Panc1 (cell line): Measurements from ENCODE around the gene TNRC6C.

Experiments
- CTCF ChIP-seq: fragments of 450-650 bp; IDR thresholded peaks from 2 replicates; pipeline ENCODE4 v1.5.1; 2017; ENCODE audit warnings: mild to moderate bottlenecking
- POLR2AphosphoS5 ChIP-seq: IDR thresholded peaks from 2 replicates; pipeline ENCODE4 v1.6.1; 2012; ENCODE audit warnings: mild to moderate bottlenecking, low read depth, low read length, moderate library complexity
- SIN3A ChIP-seq: IDR thresholded peaks from 2 replicates; pipeline ENCODE4 v1.6.1; 2012; ENCODE audit warnings: low read depth, mild to moderate bottlenecking, low read length, moderate library complexity, borderline replicate concordance; ENCODE audit not compliant: insufficient read depth
- TCF7L2 ChIP-seq: IDR thresholded peaks from 2 replicates; pipeline ENCODE4 v1.6.1; 2011; ENCODE audit warnings: mild to moderate bottlenecking, low read depth, low read length, inconsistent platforms
- TF ChIP-seq, protein P1 (sequence below), 2 experiments: IDR thresholded peaks; 2 replicates each; pipeline ENCODE4 v1.6.1; 2011 to 2012; ENCODE audit warnings: low read depth in 2 of 2, control low read depth in 1 of 2, low read length in 1 of 2, mild to moderate bottlenecking in 1 of 2, moderate library complexity in 1 of 2; ENCODE audit not compliant: insufficient read depth in 1 of 2

DNA sequence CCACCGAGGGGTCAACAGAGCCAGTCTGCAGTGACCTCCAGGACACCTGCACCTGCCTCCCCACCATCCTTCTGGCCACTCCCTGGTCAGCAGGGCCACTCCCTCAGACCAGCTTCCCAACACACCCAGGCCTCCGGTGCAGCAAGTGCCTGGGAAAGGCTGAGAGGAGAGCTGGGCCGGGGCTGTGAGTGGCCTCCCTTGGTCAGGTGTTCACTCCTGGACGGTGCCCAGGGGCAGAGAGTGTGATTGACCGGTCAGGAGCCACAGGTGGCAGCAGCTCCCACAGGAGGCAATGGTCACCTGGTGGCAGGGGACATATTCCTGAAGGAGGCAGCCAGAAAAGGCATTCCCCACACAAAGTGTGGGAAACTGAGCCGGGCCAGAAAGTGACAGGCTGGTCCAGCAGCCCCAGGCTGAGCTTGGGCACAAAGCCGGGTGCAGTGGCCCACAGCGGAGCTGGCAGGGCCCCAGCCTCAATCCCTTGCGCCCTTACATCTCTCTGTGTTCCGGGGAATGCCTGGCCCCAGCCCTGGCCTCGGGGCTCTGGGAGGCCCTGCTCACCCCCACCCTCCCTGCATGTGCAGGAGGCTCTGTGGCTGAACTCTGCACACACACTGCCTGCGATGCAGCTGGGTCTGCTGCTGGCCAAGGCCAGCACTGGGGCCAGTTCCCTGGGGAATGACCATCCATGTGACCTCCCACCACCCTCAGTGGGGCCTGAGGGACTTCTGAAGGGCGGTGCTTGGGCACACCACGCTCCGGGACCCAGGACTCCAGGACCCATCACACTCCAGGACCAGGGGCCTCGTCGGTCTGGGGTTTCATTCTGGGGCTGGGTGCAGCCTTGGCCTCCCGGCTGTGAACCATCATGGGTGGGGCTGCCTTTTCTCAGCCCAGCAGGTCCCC lies 186.5 kb downstream of the TNRC6C start:
- TF ChIP-seq POLR2AphosphoS5 (no peak), CTCF (no peak), TCF7L2 (no peak), SIN3A (no peak)
- TF ChIP-seq, protein P1, sequence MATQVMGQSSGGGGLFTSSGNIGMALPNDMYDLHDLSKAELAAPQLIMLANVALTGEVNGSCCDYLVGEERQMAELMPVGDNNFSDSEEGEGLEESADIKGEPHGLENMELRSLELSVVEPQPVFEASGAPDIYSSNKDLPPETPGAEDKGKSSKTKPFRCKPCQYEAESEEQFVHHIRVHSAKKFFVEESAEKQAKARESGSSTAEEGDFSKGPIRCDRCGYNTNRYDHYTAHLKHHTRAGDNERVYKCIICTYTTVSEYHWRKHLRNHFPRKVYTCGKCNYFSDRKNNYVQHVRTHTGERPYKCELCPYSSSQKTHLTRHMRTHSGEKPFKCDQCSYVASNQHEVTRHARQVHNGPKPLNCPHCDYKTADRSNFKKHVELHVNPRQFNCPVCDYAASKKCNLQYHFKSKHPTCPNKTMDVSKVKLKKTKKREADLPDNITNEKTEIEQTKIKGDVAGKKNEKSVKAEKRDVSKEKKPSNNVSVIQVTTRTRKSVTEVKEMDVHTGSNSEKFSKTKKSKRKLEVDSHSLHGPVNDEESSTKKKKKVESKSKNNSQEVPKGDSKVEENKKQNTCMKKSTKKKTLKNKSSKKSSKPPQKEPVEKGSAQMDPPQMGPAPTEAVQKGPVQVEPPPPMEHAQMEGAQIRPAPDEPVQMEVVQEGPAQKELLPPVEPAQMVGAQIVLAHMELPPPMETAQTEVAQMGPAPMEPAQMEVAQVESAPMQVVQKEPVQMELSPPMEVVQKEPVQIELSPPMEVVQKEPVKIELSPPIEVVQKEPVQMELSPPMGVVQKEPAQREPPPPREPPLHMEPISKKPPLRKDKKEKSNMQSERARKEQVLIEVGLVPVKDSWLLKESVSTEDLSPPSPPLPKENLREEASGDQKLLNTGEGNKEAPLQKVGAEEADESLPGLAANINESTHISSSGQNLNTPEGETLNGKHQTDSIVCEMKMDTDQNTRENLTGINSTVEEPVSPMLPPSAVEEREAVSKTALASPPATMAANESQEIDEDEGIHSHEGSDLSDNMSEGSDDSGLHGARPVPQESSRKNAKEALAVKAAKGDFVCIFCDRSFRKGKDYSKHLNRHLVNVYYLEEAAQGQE (IDR thresholded peaks at IDR 0.05; ENCODE audit: insufficient read depth in 1 of 2, low read depth in 2 of 2, low read length in 1 of 2), result no peak
